DOHH2 (cell line): Measurements from ENCODE around the gene F2R.

Source experiments
- EZH2phosphoT487 ChIP-seq: fragments of 200-600 bp; sonication (generic); IDR thresholded peaks from 2 replicates; pipeline ENCODE4 v1.6.1; 2017; ENCODE audit warnings: borderline replicate concordance, mild to moderate bottlenecking, antibody characterized with exemption, low read length, moderate library complexity, mixed read lengths
- TF ChIP-seq, protein P1 (sequence below): fragments of 200-600 bp; sonication (generic); IDR thresholded peaks from one replicate; pipeline ENCODE4 v1.5.1; 2014; ENCODE audit warnings: antibody characterized with exemption, mild to moderate bottlenecking, low read depth, low read length; ENCODE audit not compliant: poor library complexity, severe bottlenecking

DNA sequence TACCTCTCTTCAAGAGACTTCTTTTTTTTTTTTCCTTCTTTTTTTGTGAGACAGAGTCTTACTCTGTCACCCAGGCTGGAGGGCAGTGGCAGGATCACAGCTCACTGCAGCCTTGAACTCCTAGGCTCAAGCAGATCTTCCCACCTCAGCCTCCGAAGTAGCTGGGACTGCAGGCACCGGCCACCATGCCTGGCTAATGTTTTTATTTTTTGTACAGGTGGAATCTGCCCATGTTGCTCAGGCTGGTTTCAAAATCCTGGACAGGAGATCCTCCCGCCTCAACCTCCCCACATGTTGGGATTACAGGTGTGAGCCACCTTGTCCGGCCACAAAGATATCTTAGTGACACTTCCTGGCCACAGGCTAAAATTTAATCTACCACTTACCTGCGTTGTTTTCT is 60.0 kb downstream of the F2R start:
- TF ChIP-seq, protein P1, sequence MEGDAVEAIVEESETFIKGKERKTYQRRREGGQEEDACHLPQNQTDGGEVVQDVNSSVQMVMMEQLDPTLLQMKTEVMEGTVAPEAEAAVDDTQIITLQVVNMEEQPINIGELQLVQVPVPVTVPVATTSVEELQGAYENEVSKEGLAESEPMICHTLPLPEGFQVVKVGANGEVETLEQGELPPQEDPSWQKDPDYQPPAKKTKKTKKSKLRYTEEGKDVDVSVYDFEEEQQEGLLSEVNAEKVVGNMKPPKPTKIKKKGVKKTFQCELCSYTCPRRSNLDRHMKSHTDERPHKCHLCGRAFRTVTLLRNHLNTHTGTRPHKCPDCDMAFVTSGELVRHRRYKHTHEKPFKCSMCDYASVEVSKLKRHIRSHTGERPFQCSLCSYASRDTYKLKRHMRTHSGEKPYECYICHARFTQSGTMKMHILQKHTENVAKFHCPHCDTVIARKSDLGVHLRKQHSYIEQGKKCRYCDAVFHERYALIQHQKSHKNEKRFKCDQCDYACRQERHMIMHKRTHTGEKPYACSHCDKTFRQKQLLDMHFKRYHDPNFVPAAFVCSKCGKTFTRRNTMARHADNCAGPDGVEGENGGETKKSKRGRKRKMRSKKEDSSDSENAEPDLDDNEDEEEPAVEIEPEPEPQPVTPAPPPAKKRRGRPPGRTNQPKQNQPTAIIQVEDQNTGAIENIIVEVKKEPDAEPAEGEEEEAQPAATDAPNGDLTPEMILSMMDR = no peak
- no peak for TF ChIP-seq EZH2phosphoT487
